ENCODE data around the gene DNAJC7.
"Not testable (repeated sequence)": the region's sequence is repeated elsewhere in the genome, so short reads cannot be mapped to it uniquely, and the experiment has no call there.

DNAJC7 gene

DNA sequence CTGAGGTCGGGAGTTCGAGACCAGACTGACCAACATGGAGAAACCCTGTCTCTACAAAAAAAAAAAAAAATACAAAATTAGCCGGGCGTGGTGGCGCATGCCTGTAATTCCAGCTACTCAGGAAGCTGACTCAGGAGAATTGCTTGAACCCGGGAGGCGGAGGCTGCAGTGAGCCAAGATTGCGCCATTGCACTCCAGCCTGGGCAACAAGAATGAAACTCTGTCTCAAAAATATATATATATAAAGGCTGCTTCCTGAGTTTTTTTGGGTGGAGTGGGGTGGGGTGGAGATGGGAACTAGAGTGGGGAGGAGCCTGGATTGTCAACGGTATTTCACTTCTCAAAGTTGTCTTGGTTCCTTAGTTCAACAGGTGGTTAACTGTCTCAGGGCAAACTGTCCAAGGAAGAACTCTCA is 7.0 kb downstream of the DNAJC7 start:
- not testable (repeated sequence) for DNase-seq

DNA sequence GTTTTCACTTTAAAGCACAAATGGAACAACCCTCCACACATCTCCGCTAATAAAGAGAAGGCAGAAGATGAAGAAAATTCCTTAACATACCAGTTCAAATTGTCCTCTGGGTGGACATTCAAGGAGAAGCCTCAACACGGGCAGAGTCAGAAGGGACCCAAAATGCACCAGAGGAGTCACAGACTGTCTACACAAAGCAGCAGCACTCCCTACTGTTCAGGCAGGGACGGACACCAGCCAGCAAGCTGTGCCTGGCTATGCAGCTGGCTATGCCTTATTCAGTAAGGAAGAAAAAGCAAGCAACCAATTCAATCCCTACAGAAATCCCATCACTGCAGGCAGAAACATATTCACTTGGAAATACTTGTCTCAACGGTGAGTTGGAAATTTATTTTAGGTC is 8.1 kb downstream of the DNAJC7 start:
- peak; percentile 28 for DNase-seq

DNA sequence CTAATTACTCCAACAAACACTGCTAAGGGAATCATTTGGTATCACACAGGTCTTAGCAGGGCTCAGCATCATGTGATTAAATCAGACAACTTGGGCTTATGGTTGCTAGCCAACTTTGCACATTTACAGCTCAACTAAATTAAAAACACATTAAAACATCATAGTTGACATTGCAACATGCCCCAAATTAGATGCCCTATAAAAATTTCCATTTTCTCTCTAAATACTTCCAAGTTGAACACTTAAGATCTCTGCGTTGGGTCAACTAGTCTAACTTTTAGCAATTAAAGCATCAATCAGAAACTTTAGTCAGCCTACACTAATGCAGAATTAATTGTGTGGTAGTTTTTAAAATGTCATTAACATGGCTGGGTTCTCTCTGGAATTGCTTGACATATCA is 12.1 kb downstream of the DNAJC7 start:
- no peak for DNase-seq

- no peak for DNase-seq
These were observed 14.4 kb downstream of the DNAJC7 start for GRCh38 chr17:42002792-42003301.

DNA sequence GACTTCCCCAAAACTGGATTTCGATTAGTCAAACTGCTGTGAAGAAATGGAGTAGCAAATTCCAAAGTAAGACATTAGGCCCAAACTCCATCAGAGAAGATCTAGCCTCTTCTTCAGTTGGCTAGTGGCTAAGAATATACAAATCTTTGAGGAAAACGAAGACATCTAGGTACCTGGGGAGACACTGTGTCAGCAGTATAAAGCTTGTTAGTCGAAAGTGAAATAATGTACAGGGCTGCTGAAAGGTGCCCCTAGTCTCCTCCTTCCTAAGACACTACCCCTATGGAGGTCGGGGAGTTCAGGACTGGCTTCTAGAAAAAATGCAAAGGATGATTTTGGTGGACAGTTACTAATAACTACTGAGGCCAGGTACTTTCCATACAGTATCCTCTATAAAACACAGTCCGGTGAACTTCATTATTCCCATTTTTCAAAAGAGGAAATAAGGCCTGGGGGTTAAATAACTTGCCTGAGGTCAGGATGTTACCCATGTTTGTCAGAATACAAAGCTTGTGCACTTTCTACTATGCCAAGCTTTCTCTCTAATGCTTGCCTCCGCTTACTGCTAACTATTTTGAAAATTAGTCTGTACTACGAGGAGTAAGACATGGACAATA is 15.0 kb downstream of the DNAJC7 start:
- DNase-seq: no peak

GRCh38 chr17:42001729-42002128 is 15.5 kb downstream of the DNAJC7 start:
- DNase-seq: no peak

DNA sequence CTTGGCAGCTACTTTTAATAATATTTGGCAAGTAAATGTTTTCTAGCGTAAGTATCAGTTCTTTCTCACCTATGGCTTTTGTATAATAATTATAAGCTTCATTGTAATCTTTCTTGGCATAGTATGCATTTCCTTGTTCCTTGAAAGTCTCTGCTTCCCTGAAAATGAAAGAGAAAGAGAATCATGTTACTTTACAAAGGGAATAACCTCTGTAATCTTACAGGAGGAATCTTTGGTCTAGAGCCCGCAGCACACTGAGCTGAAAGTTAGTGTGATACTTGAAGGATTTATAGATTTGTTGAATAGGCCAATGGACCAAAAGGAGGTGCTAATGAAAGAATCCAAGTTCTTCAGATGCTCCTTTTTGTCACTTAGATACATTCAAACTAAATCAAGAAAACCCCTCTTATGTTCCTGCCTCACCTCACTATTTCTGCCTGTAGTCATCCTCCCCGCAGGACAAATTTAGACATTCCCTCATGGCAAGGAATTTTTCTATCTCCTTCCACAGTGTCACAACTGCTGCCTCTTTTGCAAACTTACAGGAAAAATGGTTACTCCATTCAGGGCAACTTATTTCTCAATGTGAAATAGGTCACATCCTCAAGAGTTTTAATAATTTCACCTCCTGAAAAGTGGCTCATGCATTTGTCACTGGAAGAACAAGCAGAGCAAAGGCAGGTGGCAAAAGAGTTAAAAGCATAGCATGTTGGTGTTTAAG is 16.7 kb downstream of the DNAJC7 start:
- no peak for DNase-seq

DNA sequence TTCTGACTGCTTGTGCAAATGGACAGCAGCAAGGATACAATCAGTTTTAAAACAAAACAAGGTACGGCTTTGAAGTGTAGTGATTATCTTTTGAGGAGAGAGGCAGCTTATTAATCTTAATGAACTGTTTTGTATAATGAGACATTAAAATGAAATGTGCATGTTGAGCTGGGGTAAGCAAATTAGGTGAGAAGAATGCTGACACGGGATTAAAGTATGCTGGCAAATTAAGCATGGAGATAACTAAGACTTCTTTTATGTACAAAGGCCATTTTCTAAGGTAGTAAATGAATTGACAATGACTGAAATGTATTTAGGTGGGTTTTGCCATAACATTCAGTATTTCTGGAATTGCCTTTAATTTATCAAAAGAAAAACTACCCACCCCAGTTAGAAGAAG is 18.7 kb downstream of the DNAJC7 start:
- no peak for DNase-seq

- no peak for DNase-seq
These were observed 20.4 kb downstream of the DNAJC7 start for GRCh38 chr17:41996855-41997164.

- no peak for DNase-seq
These were observed 24.7 kb downstream of the DNAJC7 start for GRCh38 chr17:41992576-41992975.

- no peak for DNase-seq
These were observed 27.4 kb downstream of the DNAJC7 start for GRCh38 chr17:41989702-41990419.

DNA sequence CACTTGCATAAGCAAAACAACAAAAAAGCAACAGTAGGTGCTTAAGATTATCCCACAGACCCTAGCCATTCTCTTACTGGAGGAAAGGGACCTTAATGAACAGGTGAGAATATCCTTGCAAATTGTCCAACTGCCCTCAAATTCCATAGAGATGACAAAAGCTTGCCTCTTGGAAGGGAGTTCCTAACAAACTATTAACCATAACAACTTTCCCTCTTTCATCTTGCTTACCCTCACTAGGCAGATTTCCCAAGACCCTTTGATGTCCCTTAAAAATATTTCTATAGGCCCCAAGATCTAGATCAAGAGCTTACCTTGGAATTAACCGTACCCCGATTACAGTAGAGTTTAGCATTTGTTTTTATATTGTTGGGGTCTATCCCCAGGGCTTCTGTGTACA is 28.8 kb downstream of the DNAJC7 start:
- DNase-seq: no peak

DNA sequence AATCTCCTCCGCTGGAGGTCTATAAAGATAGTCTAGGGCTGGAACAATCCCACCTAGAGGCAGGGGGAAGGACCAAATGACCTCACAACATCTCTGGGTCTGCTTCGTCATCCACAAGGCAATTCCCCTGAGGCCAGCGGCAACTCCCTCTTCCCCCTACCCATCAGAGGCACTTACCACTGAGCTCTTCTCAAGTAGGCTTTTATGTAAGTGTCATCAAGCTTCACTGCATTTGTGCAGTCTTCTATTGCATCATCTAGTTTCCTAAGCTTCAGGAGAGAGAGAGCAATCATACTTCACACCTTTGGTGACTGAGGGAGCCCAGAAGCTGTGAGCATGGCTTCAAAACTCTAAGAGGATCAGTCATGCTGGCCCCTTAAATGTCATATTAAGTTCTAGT is 29.6 kb downstream of the DNAJC7 start:
- DNase-seq: no peak

GRCh38 chr17:41986634-41987033 is 30.6 kb downstream of the DNAJC7 start:
- no peak for DNase-seq

DNA sequence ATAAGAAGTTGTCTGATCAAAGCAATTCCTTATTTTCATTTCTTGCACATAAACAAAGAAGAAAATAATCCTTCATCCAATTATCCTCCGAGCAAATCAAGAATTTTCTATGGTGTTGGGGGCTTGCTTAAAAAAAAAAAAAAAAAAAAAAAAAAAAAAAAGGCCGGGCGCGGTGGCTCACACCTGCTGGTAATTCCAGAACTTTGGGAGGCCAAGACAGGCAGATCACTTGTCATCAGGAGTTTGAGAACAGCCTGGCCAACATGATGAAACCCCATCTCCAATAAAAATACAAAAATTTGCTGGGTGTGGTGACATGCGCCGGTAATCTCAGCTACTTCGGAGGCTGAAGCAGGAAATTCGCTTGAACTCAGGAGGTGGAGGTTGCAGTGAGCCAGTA is 31.3 kb downstream of the DNAJC7 start:
- DNase-seq: no peak

- no peak for DNase-seq
These were observed 32.8 kb downstream of the DNAJC7 start for GRCh38 chr17:41984454-41984853.

DNA sequence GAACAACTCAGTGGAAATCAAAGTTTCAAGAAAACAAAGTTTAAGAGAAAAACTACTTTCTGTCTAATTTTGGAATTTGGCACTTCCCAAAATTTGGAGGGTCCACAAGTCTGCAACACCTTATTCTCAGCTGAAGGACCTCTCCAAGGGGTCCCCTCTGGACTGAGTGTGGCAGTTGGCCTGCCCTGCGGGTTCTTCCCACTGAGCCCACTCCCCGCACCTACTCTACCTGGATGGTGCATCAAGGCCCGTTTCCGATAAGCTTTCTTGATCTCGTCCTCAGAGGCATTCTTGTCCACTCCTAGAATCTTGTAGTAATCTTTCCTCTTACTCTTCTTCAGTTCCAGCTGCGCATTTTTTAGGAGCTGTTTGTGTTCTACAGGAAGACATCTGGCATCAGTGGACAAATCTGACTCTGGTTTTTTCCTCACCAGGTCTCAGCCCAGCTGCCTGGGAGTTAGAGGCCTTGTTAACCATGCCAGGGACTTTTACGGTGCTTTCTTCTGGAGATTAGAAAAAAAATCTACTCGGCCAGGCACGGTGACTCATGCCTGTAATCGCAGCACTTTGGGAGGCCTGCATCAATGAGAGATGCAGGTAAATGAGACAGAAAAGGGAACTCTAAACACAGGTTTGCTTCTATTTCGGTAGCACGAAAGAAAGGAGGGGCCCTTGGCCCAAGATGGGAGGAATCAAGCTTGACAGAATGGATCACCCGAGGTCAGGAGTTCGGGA is 35.0 kb downstream of the DNAJC7 start:
- DNase-seq: no peak

GRCh38 chr17:41977991-41978390 is 39.2 kb downstream of the DNAJC7 start:
- no peak for DNase-seq

DNA sequence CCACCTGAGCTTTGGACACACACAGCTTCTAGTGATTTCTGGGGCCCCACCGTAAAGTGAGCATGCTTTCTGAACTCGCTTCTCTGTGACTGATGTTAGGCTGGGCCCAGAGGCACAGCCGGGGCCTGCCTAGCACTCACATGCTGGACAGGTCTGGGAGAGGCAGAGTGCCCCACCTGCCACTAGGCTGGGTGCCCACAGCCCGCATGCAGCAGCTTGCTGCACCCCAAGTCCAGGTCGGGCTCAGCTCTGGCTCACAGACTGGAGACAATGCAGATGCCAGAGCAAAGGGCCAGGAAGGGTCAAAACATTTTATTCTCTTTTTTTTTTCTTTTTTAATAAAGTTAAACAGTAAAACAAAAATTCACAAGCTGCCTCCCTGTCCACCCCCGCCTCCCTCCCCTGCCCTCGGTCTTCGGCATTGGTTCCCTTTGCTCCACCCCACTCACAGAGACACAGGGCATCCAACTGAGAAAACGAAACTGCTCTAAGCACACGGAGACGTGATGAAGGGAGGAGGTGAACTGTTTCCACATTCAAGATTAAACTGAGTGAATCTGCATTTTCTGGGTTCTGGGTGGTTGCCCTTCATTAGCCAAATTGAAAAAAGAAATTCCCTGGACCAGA is 41.0 kb downstream of the DNAJC7 start:
- no peak for DNase-seq

DNA sequence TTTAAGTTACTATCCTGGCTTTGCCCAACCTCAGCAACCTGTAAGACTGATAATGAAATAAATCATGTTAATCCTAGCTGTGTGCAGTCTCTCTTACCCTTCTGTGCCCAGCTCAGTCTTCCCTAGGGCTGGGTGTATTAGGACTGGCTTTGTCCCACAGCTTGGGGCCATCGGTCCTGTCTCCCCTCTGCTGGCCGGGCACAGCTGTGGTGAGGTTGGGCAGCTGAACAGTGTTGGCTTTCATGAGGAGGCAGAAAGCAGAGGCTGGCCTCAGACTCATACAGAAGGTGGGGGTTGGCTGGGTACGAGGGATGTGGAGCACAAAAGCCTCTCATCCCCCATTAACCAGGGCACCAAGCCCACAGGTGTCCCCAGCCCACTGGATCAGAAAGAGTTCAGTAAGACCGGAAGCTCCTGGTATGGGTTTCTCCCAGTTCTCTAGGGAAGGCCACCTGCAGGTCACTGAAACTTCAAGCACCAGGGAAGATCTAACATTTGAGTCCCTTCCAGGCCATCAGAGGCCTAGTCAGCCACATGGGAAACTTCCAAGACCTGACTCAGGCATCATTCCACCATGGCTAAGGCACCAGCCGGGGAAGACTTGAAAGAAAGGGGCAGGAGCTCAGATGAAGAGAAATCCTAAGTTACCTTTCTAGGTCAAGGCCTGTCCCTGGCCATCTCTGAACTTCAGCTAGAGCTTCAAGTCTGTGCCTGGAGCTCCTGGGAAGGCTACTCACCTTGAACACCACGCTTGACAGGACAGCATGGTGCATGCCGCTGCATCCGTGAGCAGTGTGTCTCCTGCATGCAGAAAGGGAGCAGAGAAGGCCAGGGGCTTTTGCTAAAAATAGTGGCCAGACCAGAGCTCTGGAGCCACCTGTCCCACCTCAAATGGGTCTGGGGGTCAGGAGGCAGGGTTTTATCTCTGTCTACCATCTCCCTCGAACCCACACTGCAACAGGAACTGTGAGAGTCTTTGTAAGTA is 41.8 kb downstream of the DNAJC7 start:
- no peak for DNase-seq

DNA sequence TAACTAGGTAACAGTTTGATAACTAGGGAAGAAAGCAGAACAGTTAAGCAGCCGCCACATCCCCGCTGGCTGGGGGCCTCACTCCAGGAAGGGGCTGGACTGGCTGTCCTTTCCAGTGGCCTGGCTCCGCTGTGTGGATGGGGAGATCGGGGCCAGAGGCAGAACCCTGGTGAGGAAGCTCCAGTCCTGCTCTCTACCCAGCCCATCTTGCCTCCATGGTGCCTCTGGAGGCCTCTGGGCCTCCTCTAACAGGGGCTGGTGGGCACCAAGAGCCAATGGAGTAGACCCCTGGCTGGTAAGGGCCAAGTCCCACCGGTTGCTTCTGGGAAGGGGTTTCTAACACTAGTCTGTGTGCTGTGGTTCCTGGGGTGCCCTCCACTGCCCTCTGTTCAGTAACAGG is 42.6 kb downstream of the DNAJC7 start:
- DNase-seq: no peak

GRCh38 chr17:41974031-41974430 is 43.2 kb downstream of the DNAJC7 start:
- DNase-seq: no peak
